Stomach (tissue), 4 donors: ENCODE measurements around the gene TLR2.

Experiments
- EP300 ChIP-seq: sonication (generic); formaldehyde crosslinking; IDR thresholded peaks from one replicate; pipeline ENCODE4 v1.6.1; 2017; ENCODE audit warnings: antibody characterized with exemption
- POLR2A ChIP-seq, 4 donors: fragments of 450-650 bp; IDR thresholded peaks; one replicate each; pipeline ENCODE4 v1.6.1; 2016; ENCODE audit warnings: antibody characterized with exemption in 4 of 4, control low read depth in 2 of 4, mild to moderate bottlenecking in 1 of 4, moderate library complexity in 1 of 4
- POLR2AphosphoS5 ChIP-seq, 3 donors: sonication (generic); formaldehyde crosslinking; IDR thresholded peaks; one replicate each; pipeline ENCODE4 v1.6.1; 2016; ENCODE audit warnings: antibody characterized with exemption in 3 of 3
- TF ChIP-seq, protein P1 (sequence below), 7 experiments: fragments of 450-650 bp in 4 of 7; fragments of 200-600 bp in 3 of 7; sonication (generic) in 3 of 7; IDR thresholded peaks; one replicate each; pipeline ENCODE4 v1.5.1; 2016 to 2019; ENCODE audit warnings: antibody characterized with exemption in 7 of 7, control low read depth in 2 of 7, mild to moderate bottlenecking in 1 of 7

DNA sequence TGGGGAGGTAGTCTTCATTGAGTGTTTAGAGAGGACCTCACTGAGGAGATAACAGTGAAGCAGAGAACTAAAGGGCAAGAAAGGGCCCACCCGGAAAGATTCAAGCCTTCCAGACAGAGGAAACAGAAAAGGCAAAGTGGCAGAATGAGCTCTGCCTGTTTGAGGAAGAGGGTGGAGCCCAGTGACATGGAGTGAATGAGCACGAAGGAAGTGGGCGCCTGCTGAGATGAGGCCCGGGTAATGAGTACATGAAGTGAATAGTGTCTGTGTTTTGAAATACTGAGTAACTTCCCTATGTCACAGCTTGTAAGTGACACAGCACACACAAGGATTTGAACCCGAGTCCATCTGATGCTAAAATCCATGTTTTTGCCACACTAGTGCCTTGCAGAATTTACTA is 32.5 kb upstream of the TLR2 start:
- TF ChIP-seq, protein P1, sequence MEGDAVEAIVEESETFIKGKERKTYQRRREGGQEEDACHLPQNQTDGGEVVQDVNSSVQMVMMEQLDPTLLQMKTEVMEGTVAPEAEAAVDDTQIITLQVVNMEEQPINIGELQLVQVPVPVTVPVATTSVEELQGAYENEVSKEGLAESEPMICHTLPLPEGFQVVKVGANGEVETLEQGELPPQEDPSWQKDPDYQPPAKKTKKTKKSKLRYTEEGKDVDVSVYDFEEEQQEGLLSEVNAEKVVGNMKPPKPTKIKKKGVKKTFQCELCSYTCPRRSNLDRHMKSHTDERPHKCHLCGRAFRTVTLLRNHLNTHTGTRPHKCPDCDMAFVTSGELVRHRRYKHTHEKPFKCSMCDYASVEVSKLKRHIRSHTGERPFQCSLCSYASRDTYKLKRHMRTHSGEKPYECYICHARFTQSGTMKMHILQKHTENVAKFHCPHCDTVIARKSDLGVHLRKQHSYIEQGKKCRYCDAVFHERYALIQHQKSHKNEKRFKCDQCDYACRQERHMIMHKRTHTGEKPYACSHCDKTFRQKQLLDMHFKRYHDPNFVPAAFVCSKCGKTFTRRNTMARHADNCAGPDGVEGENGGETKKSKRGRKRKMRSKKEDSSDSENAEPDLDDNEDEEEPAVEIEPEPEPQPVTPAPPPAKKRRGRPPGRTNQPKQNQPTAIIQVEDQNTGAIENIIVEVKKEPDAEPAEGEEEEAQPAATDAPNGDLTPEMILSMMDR (IDR thresholded peaks at IDR 0.05), result no peak
- TF ChIP-seq POLR2AphosphoS5 (IDR thresholded peaks at IDR 0.05) (peak in 2 of 3 donors; percentile 19 to 20), EP300 (no peak), POLR2A (IDR thresholded peaks at IDR 0.05) (no peak)
